ENCODE results near the gene TNNT1.
"Not testable (repeated sequence)": the region's sequence is repeated elsewhere in the genome, so short reads cannot be mapped to it uniquely, and the experiment has no call there.

The TNNT1 gene

GRCh38 chr19:55111238-55111831 lies 37.7 kb downstream of the TNNT1 start:
- DNase-seq (ENCODE audit: low read depth, low spot score), result no peak

GRCh38 chr19:55109527-55110291 lies 39.3 kb downstream of the TNNT1 start:
- no peak for DNase-seq (ENCODE audit: low read depth, low spot score)

GRCh38 chr19:55107252-55107651 lies 41.8 kb downstream of the TNNT1 start:
- not testable (repeated sequence) for DNase-seq (ENCODE audit: low read depth, low spot score)

- DNase-seq (ENCODE audit: low read depth, low spot score), result no peak
These were observed 42.4 kb downstream of the TNNT1 start for GRCh38 chr19:55106591-55106990.

GRCh38 chr19:55105237-55105636 lies 43.8 kb downstream of the TNNT1 start:
- DNase-seq (ENCODE audit: low read depth, low spot score), result no peak

GRCh38 chr19:55103190-55103589 lies 45.8 kb downstream of the TNNT1 start:
- no peak for DNase-seq (ENCODE audit: low read depth, low spot score)

- no peak for DNase-seq (ENCODE audit: low read depth, low spot score)
These were observed 47.7 kb downstream of the TNNT1 start for GRCh38 chr19:55101261-55101660.

GRCh38 chr19:55099557-55100506 lies 49.2 kb downstream of the TNNT1 start:
- DNase-seq (ENCODE audit: low read depth, low spot score), result no peak

- DNase-seq (ENCODE audit: low read depth, low spot score), result no peak
These were observed 50.1 kb downstream of the TNNT1 start for GRCh38 chr19:55098716-55099556.

- no peak for DNase-seq (ENCODE audit: low read depth, low spot score)
These were observed 50.9 kb downstream of the TNNT1 start for GRCh38 chr19:55097864-55098715.

- no peak for DNase-seq (ENCODE audit: low read depth, low spot score)
These were observed 52.8 kb downstream of the TNNT1 start for GRCh38 chr19:55096061-55096701.

GRCh38 chr19:55095260-55096060 lies 53.5 kb downstream of the TNNT1 start:
- DNase-seq (ENCODE audit: low read depth, low spot score), result no peak

- no peak for DNase-seq (ENCODE audit: low read depth, low spot score)
These were observed 54.3 kb downstream of the TNNT1 start for GRCh38 chr19:55094456-55095259.

GRCh38 chr19:55092423-55093318 lies 56.3 kb downstream of the TNNT1 start:
- DNase-seq (ENCODE audit: low read depth, low spot score), result no peak

- DNase-seq (ENCODE audit: low read depth, low spot score), result no peak
These were observed 57.1 kb downstream of the TNNT1 start for GRCh38 chr19:55091955-55092354.

GRCh38 chr19:55091126-55091910 lies 57.7 kb downstream of the TNNT1 start:
- DNase-seq (ENCODE audit: low read depth, low spot score), result no peak

Data from activated naive CD8-positive, alpha-beta T cell treated with anti-CD3 and anti-CD28 coated beads, Interleukin-2, amount 50 U/mL, for 16 hours (primary cell).